Mammary epithelial cell (primary cell): ENCODE data around the gene ARID1B.
A peak's percentile ranks its signal among the peaks of the same experiment; 100 is the strongest.

Source experiments
- EZH2 ChIP-seq: IDR thresholded peaks from 2 replicates; pipeline ENCODE4 v1.6.1; 2012; ENCODE audit warnings: low read length, inconsistent platforms, borderline replicate concordance
- TF ChIP-seq, protein P1 (sequence below), 2 donors: IDR thresholded peaks in 1 of 2; conservative IDR thresholded peaks in 1 of 2; 2 replicates each; pipeline ENCODE4 v1.5.1; 2011 to 2012; ENCODE audit warnings: inconsistent platforms in 2 of 2, low read length in 2 of 2, mild to moderate bottlenecking in 2 of 2, control low read depth in 1 of 2, low read depth in 1 of 2; ENCODE audit not compliant: insufficient read depth in 1 of 2; ENCODE audit errors: extremely low read depth in 1 of 2

DNA sequence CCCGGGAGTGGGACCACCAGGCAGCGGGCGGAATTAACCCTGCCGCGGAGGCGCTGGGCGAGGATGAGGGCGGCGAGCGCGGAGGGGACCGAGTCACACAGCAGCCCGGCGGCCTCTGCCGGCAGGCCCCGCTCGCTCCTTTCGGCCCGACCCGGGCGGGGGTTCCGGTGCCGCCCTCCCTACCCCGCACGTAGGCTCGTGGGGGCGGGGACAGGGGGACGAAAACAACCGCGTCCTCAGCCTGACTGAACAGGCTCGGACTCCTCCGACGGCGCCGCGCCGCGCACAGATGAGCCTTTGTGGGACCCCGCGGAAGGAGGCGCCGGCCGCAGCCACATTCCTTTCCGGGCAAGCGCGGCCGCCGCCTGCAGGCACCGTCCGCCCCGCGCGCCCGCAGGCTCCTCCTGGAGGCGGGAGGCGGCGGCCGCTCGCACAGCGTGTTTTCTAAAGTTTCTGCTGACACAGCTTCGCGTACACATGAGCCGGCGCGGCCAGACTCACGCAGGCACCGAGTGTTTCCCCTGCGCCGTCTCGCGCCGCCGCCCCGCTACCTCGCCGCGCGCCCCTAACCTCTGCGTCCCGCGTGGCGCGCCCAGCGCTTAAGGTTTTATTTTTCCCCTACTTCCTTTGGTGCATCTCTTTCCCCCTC, 244.3 kb downstream of the ARID1B start:
- TF ChIP-seq, protein P1, sequence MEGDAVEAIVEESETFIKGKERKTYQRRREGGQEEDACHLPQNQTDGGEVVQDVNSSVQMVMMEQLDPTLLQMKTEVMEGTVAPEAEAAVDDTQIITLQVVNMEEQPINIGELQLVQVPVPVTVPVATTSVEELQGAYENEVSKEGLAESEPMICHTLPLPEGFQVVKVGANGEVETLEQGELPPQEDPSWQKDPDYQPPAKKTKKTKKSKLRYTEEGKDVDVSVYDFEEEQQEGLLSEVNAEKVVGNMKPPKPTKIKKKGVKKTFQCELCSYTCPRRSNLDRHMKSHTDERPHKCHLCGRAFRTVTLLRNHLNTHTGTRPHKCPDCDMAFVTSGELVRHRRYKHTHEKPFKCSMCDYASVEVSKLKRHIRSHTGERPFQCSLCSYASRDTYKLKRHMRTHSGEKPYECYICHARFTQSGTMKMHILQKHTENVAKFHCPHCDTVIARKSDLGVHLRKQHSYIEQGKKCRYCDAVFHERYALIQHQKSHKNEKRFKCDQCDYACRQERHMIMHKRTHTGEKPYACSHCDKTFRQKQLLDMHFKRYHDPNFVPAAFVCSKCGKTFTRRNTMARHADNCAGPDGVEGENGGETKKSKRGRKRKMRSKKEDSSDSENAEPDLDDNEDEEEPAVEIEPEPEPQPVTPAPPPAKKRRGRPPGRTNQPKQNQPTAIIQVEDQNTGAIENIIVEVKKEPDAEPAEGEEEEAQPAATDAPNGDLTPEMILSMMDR (conservative IDR thresholded peaks at IDR 0.05 in 1 of 2, IDR thresholded peaks at IDR 0.05 in 1 of 2; ENCODE audit: extremely low read depth in 1 of 2, insufficient read depth in 1 of 2, low read depth in 1 of 2, low read length in 2 of 2), result peak in 1 of 2 donors; percentile 36
- no peak for TF ChIP-seq EZH2
